ENCODE data around the gene OR10S1.

- TF ChIP-seq YY1 (IDR thresholded peaks at IDR 0.05; ENCODE audit: insufficient read depth, insufficient read length) (no peak), ZNF274 (IDR thresholded peaks at IDR 0.05; ENCODE audit: low read depth, low read length) (no peak), SUZ12 (IDR thresholded peaks at IDR 0.05; ENCODE audit: extremely low read depth, insufficient read depth, insufficient read length) (no peak)
Observed at GRCh38 chr11:123945132-123945531, 32.4 kb downstream of the OR10S1 start.
